ENCODE data around the gene ACAP2. TPM values are rescaled to one million over a fixed set of nuclear protein-coding genes. Genes with fewer than 3 reads are reported as not detected.
"Not testable (repeated sequence)": the region's sequence is repeated elsewhere in the genome, so short reads cannot be mapped to it uniquely, and the experiment has no call there.

The ACAP2 gene
- total and polyA plus RNA-seq, 4 donors: 11.2 to 146 (median 38.7) TPM

DNA sequence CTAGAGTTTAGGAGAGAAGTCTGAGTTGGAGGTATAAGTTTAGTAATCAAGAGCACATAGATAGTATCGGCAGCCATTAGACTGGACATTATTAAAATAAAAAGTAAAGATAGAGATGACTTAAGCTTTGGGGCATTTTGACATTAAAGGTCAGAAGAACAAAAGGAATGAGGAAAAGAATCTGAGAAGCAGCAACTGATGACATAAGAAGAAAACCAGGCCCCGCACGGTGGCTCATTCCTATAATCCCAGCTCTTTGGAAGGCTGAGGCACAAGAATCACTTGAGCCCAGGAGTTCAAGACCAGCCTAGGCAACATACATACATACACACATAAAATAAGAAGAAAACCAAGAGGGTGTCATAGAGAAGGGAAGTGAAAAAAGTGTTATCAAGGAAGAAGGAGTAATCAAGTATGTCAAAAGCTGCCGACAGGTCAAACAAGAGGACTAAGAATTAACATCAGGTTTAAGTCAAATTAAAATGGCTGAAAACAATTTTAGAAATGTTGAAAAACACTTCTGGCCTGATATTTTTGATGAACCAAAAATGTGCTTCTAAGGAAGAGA, 38.9 kb downstream of the ACAP2 start:
- H3K4me3 ChIP-seq: no peak overlapping the region
- H3K9ac ChIP-seq (ENCODE audit: insufficient read depth in 1 of 2, low read length in 2 of 2): no peak overlapping the region
- DNase-seq (no peak), ATAC-seq (ENCODE audit: insufficient read depth, low FRiP score) (no peak)
- no peaks in the 10 kb centered on the region for H3K27me3 ChIP-seq (ENCODE audit: control insufficient read depth in 3 of 3, insufficient read depth in 3 of 3, low read length in 2 of 3)
- peaks cover 0 to 2% (median 0%) of the 10 kb centered on the region in 4 donors for H3K36me3 ChIP-seq (ENCODE audit: control insufficient read depth in 4 of 4, insufficient read depth in 4 of 4, low read length in 4 of 4)
- H3K27ac ChIP-seq (ENCODE audit: low read depth in 1 of 2, low read length in 1 of 2): no peak overlapping the region
- 81 to 90% methylated on average over 4 of the region's 4 CpGs for whole genome bisulfite sequencing, 2 donors
- TF ChIP-seq CTCF (IDR thresholded peaks at IDR 0.05; ENCODE audit: control extremely low read depth, extremely low read depth): no peak
- no peaks in the 10 kb centered on the region for H3K9me3 ChIP-seq (ENCODE audit: control insufficient read depth in 4 of 4, insufficient read depth in 3 of 4, low read length in 3 of 4)
- peaks cover 0 to 6% (median 0%) of the 10 kb centered on the region in 5 donors for H3K4me1 ChIP-seq (ENCODE audit: control insufficient read depth in 5 of 5, insufficient read depth in 5 of 5, low read length in 5 of 5)

- no peak for ATAC-seq (ENCODE audit: insufficient read depth, low FRiP score)
- Histone ChIP-seq H3K9me3 (ENCODE audit: control insufficient read depth in 4 of 4, insufficient read depth in 3 of 4, low read length in 3 of 4) (no peaks in the 10 kb centered on the region), H3K36me3 (ENCODE audit: control insufficient read depth in 4 of 4, insufficient read depth in 4 of 4, low read length in 4 of 4) (peaks cover 0 to 2% (median 0%) of the 10 kb centered on the region in 4 donors), H3K27ac (ENCODE audit: low read depth in 1 of 2, low read length in 1 of 2) (no peak overlapping the region), H3K4me1 (ENCODE audit: control insufficient read depth in 5 of 5, insufficient read depth in 5 of 5, low read length in 5 of 5) (peaks cover 0 to 6% (median under 1%) of the 10 kb centered on the region in 5 donors), H3K9ac (ENCODE audit: insufficient read depth in 1 of 2, low read length in 2 of 2) (no peak overlapping the region), H3K27me3 (ENCODE audit: control insufficient read depth in 3 of 3, insufficient read depth in 3 of 3, low read length in 2 of 3) (no peaks in the 10 kb centered on the region), H3K4me3 (no peak overlapping the region)
- no peak for TF ChIP-seq CTCF (IDR thresholded peaks at IDR 0.05; ENCODE audit: control extremely low read depth, extremely low read depth)
- 85 to 92% methylated on average over 4 of the region's 4 CpGs for WGBS, 2 donors
- DNase-seq: no peak
Measured at GRCh38 chr3:195403244-195403643, 39.6 kb downstream of the ACAP2 start.

GRCh38 chr3:195401943-195402342, 40.9 kb downstream of the ACAP2 start:
- peaks cover 0 to 2% (median 0%) of the 10 kb centered on the region in 4 donors for H3K36me3 ChIP-seq (ENCODE audit: control insufficient read depth in 4 of 4, insufficient read depth in 4 of 4, low read length in 4 of 4)
- DNase-seq (no peak), ATAC-seq (ENCODE audit: insufficient read depth, low FRiP score) (no peak)
- no peaks in the 10 kb centered on the region for H3K27me3 ChIP-seq (ENCODE audit: control insufficient read depth in 3 of 3, insufficient read depth in 3 of 3, low read length in 2 of 3)
- WGBS, 2 donors: 92 to 93% methylated on average over 5 of the region's 5 CpGs
- H3K4me1 ChIP-seq (ENCODE audit: control insufficient read depth in 5 of 5, insufficient read depth in 5 of 5, low read length in 5 of 5): peaks cover 0 to 18% (median 4%) of the 10 kb centered on the region in 5 donors
- H3K27ac ChIP-seq (ENCODE audit: low read depth in 1 of 2, low read length in 1 of 2): no peak overlapping the region
- H3K9ac ChIP-seq (ENCODE audit: insufficient read depth in 1 of 2, low read length in 2 of 2): no peak overlapping the region
- no peaks in the 10 kb centered on the region for H3K9me3 ChIP-seq (ENCODE audit: control insufficient read depth in 4 of 4, insufficient read depth in 3 of 4, low read length in 3 of 4)
- no peak for TF ChIP-seq CTCF (IDR thresholded peaks at IDR 0.05; ENCODE audit: control extremely low read depth, extremely low read depth)
- no peak overlapping the region for H3K4me3 ChIP-seq

GRCh38 chr3:195398460-195398859, 44.4 kb downstream of the ACAP2 start:
- peaks cover 0 to 21% (median 4%) of the 10 kb centered on the region in 5 donors for H3K4me1 ChIP-seq (ENCODE audit: control insufficient read depth in 5 of 5, insufficient read depth in 5 of 5, low read length in 5 of 5)
- not testable (repeated sequence) for ATAC-seq (ENCODE audit: insufficient read depth, low FRiP score); H3K9me3 ChIP-seq (ENCODE audit: control insufficient read depth in 4 of 4, insufficient read depth in 3 of 4, low read length in 3 of 4); H3K27ac ChIP-seq (ENCODE audit: low read depth in 1 of 2, low read length in 1 of 2); H3K27me3 ChIP-seq (ENCODE audit: control insufficient read depth in 3 of 3, insufficient read depth in 3 of 3, low read length in 2 of 3); H3K36me3 ChIP-seq (ENCODE audit: control insufficient read depth in 4 of 4, insufficient read depth in 4 of 4, low read length in 4 of 4); DNase-seq; H3K9ac ChIP-seq (ENCODE audit: insufficient read depth in 1 of 2, low read length in 2 of 2); H3K4me3 ChIP-seq
- 89 to 95% methylated on average over 6 of the region's 6 CpGs for WGBS, 2 donors
